ENCODE measurements around the gene PILRA. TPM values are rescaled to one million over a fixed set of nuclear protein-coding genes. Genes with fewer than 3 reads are reported as not detected.
"Not testable (repeated sequence)": the region's sequence is repeated elsewhere in the genome, so short reads cannot be mapped to it uniquely, and the experiment has no call there.

The PILRA gene
- total RNA-seq (1 to 10 TPM; 4.1 to 4.3 TPM), polyA plus RNA-seq (ENCODE audit: insufficient read length in 2 of 2) (10 to 100 TPM in 1 of 2 donors, 1 to 10 TPM in 1; 6.6 to 10.6 TPM)
- long read RNA-seq, donor 1 = 0 reads
- long read RNA-seq, donor 2 = 0 reads
- long read RNA-seq, donor 3 = 0 reads
- long read RNA-seq, donor 4, partial matches to known transcripts = 0 of 1 reads
- long read RNA-seq, donor 4, other reads (novel, unspliced or antisense) = 0 of 1 reads

- no peak for DNase-seq (ENCODE audit: low read depth in 4 of 6, low spot score in 6 of 6)
- 35% methylated on average over 11 of the region's 12 CpGs for WGBS (ENCODE audit: insufficient coverage)
- no peak within 1 kb of the TSS for H3K4me3 ChIP-seq (ENCODE audit: low read depth, low read length)
- H3K4me1 ChIP-seq (ENCODE audit: control insufficient read depth, insufficient read depth, low read length) = peaks cover 10% of the 10 kb centered on the region
- peaks cover 20% of the 10 kb centered on the region for H3K36me3 ChIP-seq (ENCODE audit: control insufficient read depth, insufficient read depth, low read length)
- H3K9me3 ChIP-seq (ENCODE audit: control insufficient read depth, insufficient read depth, low read length) = no peaks in the 10 kb centered on the region
- H3K27me3 ChIP-seq (ENCODE audit: control insufficient read depth, insufficient read depth, low read length) = no peaks in the 10 kb centered on the region
- H3K27ac ChIP-seq (ENCODE audit: low read depth, low read length) = no peak within 1 kb of the TSS
Observed at GRCh38 chr7:100373261-100373831, at the start of gene PILRA. TSS of gene PILRA (plus strand) at chr7:100373487. CDS start at chr7:100373657, 170 bp downstream.

DNA sequence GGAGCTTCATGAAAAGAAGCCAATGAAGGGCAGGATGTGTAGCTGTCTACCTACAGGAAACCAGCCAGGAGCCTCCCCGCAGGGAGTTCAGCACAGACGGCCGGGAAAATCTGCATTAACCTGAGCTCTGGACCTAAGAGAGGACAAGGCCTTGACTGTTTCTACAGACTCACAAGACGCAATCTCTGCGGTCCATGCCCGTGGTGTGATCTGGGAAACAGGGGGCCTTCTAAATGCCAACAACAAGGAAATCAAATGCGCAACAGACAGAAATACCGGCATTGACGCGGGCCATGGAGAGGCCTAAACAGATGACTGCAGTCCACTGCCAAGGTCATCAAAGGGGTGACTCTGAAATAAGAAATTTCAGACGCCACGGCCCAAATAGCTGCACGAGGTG is 49.1 kb upstream of the PILRA start:
- not testable (repeated sequence) for DNase-seq (ENCODE audit: low read depth in 4 of 6, low spot score in 6 of 6)
- WGBS (ENCODE audit: insufficient coverage) = 90% methylated on average over 4 of the region's 13 CpGs

DNA sequence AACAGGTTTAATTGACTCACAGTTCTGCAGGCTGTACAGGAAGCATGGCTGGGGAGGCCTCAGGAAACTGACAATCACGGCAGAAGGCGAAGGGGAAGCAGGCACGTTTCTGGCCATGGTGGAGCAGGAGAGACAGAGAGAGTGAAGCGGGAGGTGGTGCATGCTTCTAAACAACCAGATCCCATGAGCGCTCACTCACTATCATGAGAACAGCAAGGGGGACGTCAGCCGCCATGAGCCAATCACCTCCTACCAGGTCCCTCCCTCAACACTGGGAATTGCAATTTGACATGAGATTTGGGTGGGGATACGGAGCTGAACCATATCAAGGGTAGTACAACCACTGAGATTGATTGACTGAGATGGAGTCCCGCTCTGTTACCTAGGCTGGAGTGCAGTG is 47.6 kb upstream of the PILRA start:
- not testable (repeated sequence) for H3K27me3 ChIP-seq (ENCODE audit: control insufficient read depth, insufficient read depth, low read length); DNase-seq (ENCODE audit: low read depth in 4 of 6, low spot score in 6 of 6); H3K4me3 ChIP-seq (ENCODE audit: low read depth, low read length); H3K36me3 ChIP-seq (ENCODE audit: control insufficient read depth, insufficient read depth, low read length); H3K27ac ChIP-seq (ENCODE audit: low read depth, low read length); H3K9me3 ChIP-seq (ENCODE audit: control insufficient read depth, insufficient read depth, low read length); H3K4me1 ChIP-seq (ENCODE audit: control insufficient read depth, insufficient read depth, low read length)
- WGBS (ENCODE audit: insufficient coverage) = 94% methylated on average over 3 of the region's 9 CpGs

More for the DNA sequence above, 49.1 kb upstream of the PILRA start:
- not testable (repeated sequence) for H3K27me3 ChIP-seq (ENCODE audit: control insufficient read depth, insufficient read depth, low read length); H3K27ac ChIP-seq (ENCODE audit: low read depth, low read length); H3K4me3 ChIP-seq (ENCODE audit: low read depth, low read length); H3K4me1 ChIP-seq (ENCODE audit: control insufficient read depth, insufficient read depth, low read length); H3K9me3 ChIP-seq (ENCODE audit: control insufficient read depth, insufficient read depth, low read length)
- H3K36me3 ChIP-seq (ENCODE audit: control insufficient read depth, insufficient read depth, low read length) = peaks cover 11% of the 10 kb centered on the region

DNA sequence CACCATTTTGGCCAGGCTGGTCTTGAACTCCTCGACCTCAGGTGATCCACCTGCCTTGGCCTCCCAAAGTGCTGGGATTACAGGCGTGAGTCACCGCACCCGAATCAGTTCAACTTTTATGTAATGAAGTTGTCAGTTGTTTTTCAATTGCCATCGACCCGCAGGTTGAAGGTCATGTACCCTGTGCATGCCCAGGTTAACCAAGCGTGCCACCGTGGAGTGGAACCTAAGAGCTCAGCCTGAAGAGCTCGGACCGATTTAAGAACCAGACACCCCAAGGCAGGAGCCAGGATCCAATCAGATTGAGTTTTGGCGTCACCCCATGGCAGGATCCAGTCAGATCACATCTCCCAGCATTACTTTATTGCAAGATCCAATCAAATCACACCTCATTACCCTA is 46.4 kb upstream of the PILRA start:
- 98% methylated on average over 7 of the region's 11 CpGs for WGBS (ENCODE audit: insufficient coverage)
- not testable (repeated sequence) for H3K36me3 ChIP-seq (ENCODE audit: control insufficient read depth, insufficient read depth, low read length); H3K4me1 ChIP-seq (ENCODE audit: control insufficient read depth, insufficient read depth, low read length); H3K27ac ChIP-seq (ENCODE audit: low read depth, low read length); DNase-seq (ENCODE audit: low read depth in 4 of 6, low spot score in 6 of 6); H3K9me3 ChIP-seq (ENCODE audit: control insufficient read depth, insufficient read depth, low read length); H3K4me3 ChIP-seq (ENCODE audit: low read depth, low read length); H3K27me3 ChIP-seq (ENCODE audit: control insufficient read depth, insufficient read depth, low read length)

GRCh38 chr7:100335566-100336466 is 37.5 kb upstream of the PILRA start:
- H3K27me3 ChIP-seq (ENCODE audit: control insufficient read depth, insufficient read depth, low read length) = not testable (repeated sequence)
- WGBS (ENCODE audit: insufficient coverage) = 0% methylated on average over 78 of the region's 85 CpGs
- peak; percentile 69 to 97 (median 87) for DNase-seq (ENCODE audit: low read depth in 4 of 6, low spot score in 6 of 6)

GRCh38 chr7:100338083-100338696 is 35.1 kb upstream of the PILRA start:
- H3K36me3 ChIP-seq (ENCODE audit: control insufficient read depth, insufficient read depth, low read length); DNase-seq (ENCODE audit: low read depth in 4 of 6, low spot score in 6 of 6); H3K4me3 ChIP-seq (ENCODE audit: low read depth, low read length); H3K27me3 ChIP-seq (ENCODE audit: control insufficient read depth, insufficient read depth, low read length); H3K27ac ChIP-seq (ENCODE audit: low read depth, low read length); H3K9me3 ChIP-seq (ENCODE audit: control insufficient read depth, insufficient read depth, low read length); H3K4me1 ChIP-seq (ENCODE audit: control insufficient read depth, insufficient read depth, low read length): not testable (repeated sequence)
- 92% methylated on average over 10 of the region's 15 CpGs for WGBS (ENCODE audit: insufficient coverage)

More at GRCh38 chr7:100335566-100336466, 37.5 kb upstream of the PILRA start:
- not testable (repeated sequence) for H3K36me3 ChIP-seq (ENCODE audit: control insufficient read depth, insufficient read depth, low read length); H3K4me1 ChIP-seq (ENCODE audit: control insufficient read depth, insufficient read depth, low read length); H3K9me3 ChIP-seq (ENCODE audit: control insufficient read depth, insufficient read depth, low read length)
- Histone ChIP-seq H3K27ac (ENCODE audit: low read depth, low read length) (peak overlapping the region; percentile 93), H3K4me3 (ENCODE audit: low read depth, low read length) (peak overlapping the region; percentile 76)

DNA sequence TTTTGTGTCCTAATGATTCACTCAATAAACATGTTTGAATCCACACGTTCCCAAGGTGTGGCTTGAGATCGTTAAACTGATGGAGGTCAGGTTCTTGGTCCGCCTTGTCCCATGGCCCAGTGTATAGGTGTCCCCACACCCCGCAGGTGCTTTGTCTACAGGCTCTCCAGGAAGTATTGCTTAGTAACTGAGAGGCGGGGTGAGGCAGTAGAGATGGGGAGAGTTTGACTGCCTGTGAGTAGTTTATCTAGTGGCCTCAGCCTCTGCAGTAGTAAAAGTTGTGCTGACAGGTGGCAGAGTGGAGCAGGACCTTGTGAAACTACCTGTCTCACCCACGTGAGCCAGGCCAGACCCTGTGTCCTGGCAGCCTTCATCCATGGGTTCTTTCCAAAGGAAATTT is 32.0 kb upstream of the PILRA start:
- not testable (repeated sequence) for H3K27ac ChIP-seq (ENCODE audit: low read depth, low read length)

DNA sequence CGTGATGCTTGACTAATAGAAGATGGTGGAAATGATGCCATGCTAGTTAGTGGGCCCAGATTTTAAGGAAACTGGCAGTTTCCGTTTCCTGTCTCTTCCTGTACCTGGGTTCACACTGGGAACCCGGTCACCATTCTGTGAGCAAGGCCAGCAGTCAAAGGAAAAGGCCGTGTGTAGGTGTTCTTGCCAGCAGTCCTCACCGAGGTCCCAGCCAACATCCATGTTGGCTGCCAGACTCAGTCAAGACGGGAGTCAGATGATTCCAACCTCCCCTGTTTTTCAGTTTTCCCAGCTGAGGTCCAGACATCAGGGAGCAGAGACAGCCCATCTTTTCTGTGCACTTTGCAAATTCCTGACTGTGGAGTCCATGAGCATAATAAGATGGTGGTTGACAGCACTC is 30.5 kb upstream of the PILRA start:
- no peak overlapping the region for H3K27ac ChIP-seq (ENCODE audit: low read depth, low read length)
- H3K9me3 ChIP-seq (ENCODE audit: control insufficient read depth, insufficient read depth, low read length) = no peaks in the 10 kb centered on the region
- H3K27me3 ChIP-seq (ENCODE audit: control insufficient read depth, insufficient read depth, low read length) = no peaks in the 10 kb centered on the region
- H3K36me3 ChIP-seq (ENCODE audit: control insufficient read depth, insufficient read depth, low read length) = peaks cover 36% of the 10 kb centered on the region
- no peak for DNase-seq (ENCODE audit: low read depth in 4 of 6, low spot score in 6 of 6)
- H3K4me1 ChIP-seq (ENCODE audit: control insufficient read depth, insufficient read depth, low read length) = no peaks in the 10 kb centered on the region
- 79% methylated on average over 6 of the region's 6 CpGs for WGBS (ENCODE audit: insufficient coverage)
- no peak overlapping the region for H3K4me3 ChIP-seq (ENCODE audit: low read depth, low read length)

More for the DNA sequence above, 32.0 kb upstream of the PILRA start:
- not testable (repeated sequence) for H3K9me3 ChIP-seq (ENCODE audit: control insufficient read depth, insufficient read depth, low read length); H3K4me1 ChIP-seq (ENCODE audit: control insufficient read depth, insufficient read depth, low read length); H3K4me3 ChIP-seq (ENCODE audit: low read depth, low read length); H3K27me3 ChIP-seq (ENCODE audit: control insufficient read depth, insufficient read depth, low read length); DNase-seq (ENCODE audit: low read depth in 4 of 6, low spot score in 6 of 6)
- WGBS (ENCODE audit: insufficient coverage) = 100% methylated on average over 4 of the region's 6 CpGs
- H3K36me3 ChIP-seq (ENCODE audit: control insufficient read depth, insufficient read depth, low read length) = peaks cover 22% of the 10 kb centered on the region

GRCh38 chr7:100344124-100344559 is 29.1 kb upstream of the PILRA start:
- not testable (repeated sequence) for DNase-seq (ENCODE audit: low read depth in 4 of 6, low spot score in 6 of 6); H3K27me3 ChIP-seq (ENCODE audit: control insufficient read depth, insufficient read depth, low read length); H3K9me3 ChIP-seq (ENCODE audit: control insufficient read depth, insufficient read depth, low read length); H3K27ac ChIP-seq (ENCODE audit: low read depth, low read length); H3K4me3 ChIP-seq (ENCODE audit: low read depth, low read length); H3K4me1 ChIP-seq (ENCODE audit: control insufficient read depth, insufficient read depth, low read length)
- H3K36me3 ChIP-seq (ENCODE audit: control insufficient read depth, insufficient read depth, low read length) = peaks cover 43% of the 10 kb centered on the region
- no CpG with 5 or more reads among the region's 4 CpGs for WGBS (ENCODE audit: insufficient coverage)

Data from spinal cord (tissue), 10 donors.